Activated T-helper 1 cell treated with Interleukin-2 at 50 U/mL for 16 hours (primary cell): Measurements from ENCODE around the gene AQP6.
"Not testable (repeated sequence)": the region's sequence is repeated elsewhere in the genome, so short reads cannot be mapped to it uniquely, and the experiment has no call there.

Experiments used
- DNase-seq: peaks from one replicate; pipeline ENCODE4 v3.0.0-alpha.2; 2020; ENCODE audit warnings: low read depth

AQP6 gene

GRCh38 chr12:49970658-49971057 lies 2.1 kb upstream of the AQP6 start:
- no peak for DNase-seq

GRCh38 chr12:49971141-49971540 lies 1.6 kb upstream of the AQP6 start:
- DNase-seq, result no peak

- no peak for DNase-seq
Observed at GRCh38 chr12:49972129-49972528, 618 bp upstream of the AQP6 start.

- DNase-seq, result no peak
Observed at GRCh38 chr12:49973361-49973830, 649 bp downstream of the AQP6 start.

- DNase-seq, result no peak
Observed at GRCh38 chr12:49974231-49974675, 1.5 kb downstream of the AQP6 start.

GRCh38 chr12:49974677-49975317 lies 2.0 kb downstream of the AQP6 start:
- DNase-seq, result no peak

- no peak for DNase-seq
Observed at GRCh38 chr12:49975318-49975761, 2.6 kb downstream of the AQP6 start.

GRCh38 chr12:49976557-49976956 lies 3.8 kb downstream of the AQP6 start:
- no peak for DNase-seq

- no peak for DNase-seq
Observed at GRCh38 chr12:49978125-49978524, 5.4 kb downstream of the AQP6 start.

GRCh38 chr12:49979016-49979586 lies 6.4 kb downstream of the AQP6 start:
- DNase-seq, result no peak

- DNase-seq, result no peak
Observed at GRCh38 chr12:49979791-49980190, 7.0 kb downstream of the AQP6 start.

GRCh38 chr12:49980501-49981349 lies 8.0 kb downstream of the AQP6 start:
- no peak for DNase-seq

GRCh38 chr12:49982246-49983087 lies 9.7 kb downstream of the AQP6 start:
- no peak for DNase-seq

GRCh38 chr12:49983892-49984291 lies 11.1 kb downstream of the AQP6 start:
- DNase-seq, result no peak

GRCh38 chr12:49984476-49985359 lies 12.0 kb downstream of the AQP6 start:
- no peak for DNase-seq

GRCh38 chr12:49985981-49986380 lies 13.2 kb downstream of the AQP6 start:
- DNase-seq, result no peak

- not testable (repeated sequence) for DNase-seq
Observed at GRCh38 chr12:49986476-49986875, 13.7 kb downstream of the AQP6 start.

GRCh38 chr12:49987625-49988303 lies 15.0 kb downstream of the AQP6 start:
- no peak for DNase-seq

- DNase-seq, result not testable (repeated sequence)
Observed at GRCh38 chr12:49989400-49989799, 16.7 kb downstream of the AQP6 start.

GRCh38 chr12:49990273-49990672 lies 17.5 kb downstream of the AQP6 start:
- DNase-seq, result no peak
